K562 (cell line): Measurements from ENCODE around the gene PSMB11. TPM values are rescaled to one million over a fixed set of nuclear protein-coding genes. Genes with fewer than 3 reads are reported as not detected.

Experiments
- CBX5 ChIP-seq: IDR thresholded peaks from 2 replicates; pipeline ENCODE4 v1.6.1; 2014; ENCODE audit warnings: low read depth, borderline replicate concordance
- ELF4 ChIP-seq: fragments of 450-650 bp; formaldehyde crosslinking; IDR thresholded peaks from 2 replicates; pipeline ENCODE4 v1.4.0; 2022; ENCODE audit warnings: missing genetic modification characterization
- FOXA3 ChIP-seq, 2 experiments: fragments of 450-650 bp in 1 of 2; sonication (generic) in 1 of 2; formaldehyde crosslinking; IDR thresholded peaks in 1 of 2; conservative IDR thresholded peaks in 1 of 2; 2 replicates each; pipeline versions ENCODE4 v1.4.0 to v1.8.0; 2020 to 2022; ENCODE audit warnings: mild to moderate bottlenecking in 2 of 2, missing genetic modification reagents in 1 of 2
- GTF2E2 ChIP-seq: fragments of 200-800 bp; sonication (Bioruptor generic); IDR thresholded peaks from 2 replicates; pipeline ENCODE4 v1.6.1; 2016; ENCODE audit warnings: missing genetic modification characterization, missing compliant biosample characterization
- HSF4 ChIP-seq: fragments of 250-450 bp; sonication (Bioruptor Pico); IDR thresholded peaks from 2 replicates; pipeline ENCODE4 v2.1.2; 2022; ENCODE audit warnings: mild to moderate bottlenecking, moderate library complexity, borderline replicate concordance
- LARP7 ChIP-seq: fragments of 450-650 bp; IDR thresholded peaks from 2 replicates; pipeline ENCODE4 v1.6.1; 2016
- POU5F1 ChIP-seq: fragments of 150-350 bp; IDR thresholded peaks from 2 replicates; pipeline ENCODE4 v1.6.1; 2014; ENCODE audit warnings: borderline replicate concordance, low read length, low read depth, mild to moderate bottlenecking; ENCODE audit not compliant: partially characterized antibody
- SMAD4 ChIP-seq: fragments of 250-450 bp; sonication (Bioruptor Pico); conservative IDR thresholded peaks from 2 replicates; pipeline ENCODE4 v1.8.0; 2021; ENCODE audit warnings: inconsistent platforms, mild to moderate bottlenecking, moderate library complexity
- SMARCA4 ChIP-seq: fragments of 450-650 bp; IDR thresholded peaks from 2 replicates; pipeline ENCODE4 v1.6.1; 2016
- polyA plus RNA-seq, 8 experiments: library from polyadenylated mRNA; depleted of rRNA in 4 of 8; stranded (reverse) in 5 of 8; unstranded in 3 of 8; fragments of >200 nt; fragmentation: Nextera tagmentation in 2 of 8; fragmentation: Illumina TruSeq in 1 of 8; extraction: Ambion mirVana in 2 of 8; extraction: Trizol in 1 of 8; gene quantifications; 2 replicates each; pipeline versions ENCODE4 v1.2.1 to v1.2.3, GENCODE V29; 2011 to 2014; ENCODE audit warnings: inconsistent platforms in 1 of 8, missing spikeins in 1 of 8
- total RNA-seq, 7 experiments: library from RNA; depleted of rRNA in 6 of 7; stranded (reverse); fragments of >200 nt in 6 of 7; fragmentation: Illumina TruSeq in 2 of 7; extraction: Trizol in 2 of 7; gene quantifications; 2 replicates each; pipeline versions ENCODE4 v1.2.1 to v1.2.3, GENCODE V29; 2011 to 2021; ENCODE audit warnings: low replicate concordance in 1 of 7
- TF ChIP-seq, protein P1 (sequence below), 2 experiments: IDR thresholded peaks; 2 replicates each; pipeline ENCODE4 v1.6.1; 2012; ENCODE audit warnings: improper control_type of control experiment in 2 of 2, low read depth in 2 of 2, low read length in 2 of 2, borderline replicate concordance in 1 of 2

The PSMB11 gene
- total and polyA plus RNA-seq, 9 of the 15 experiments (the other 6 are each of a cell fraction or from before 2014, with no cell fraction given) = not detected

DNA sequence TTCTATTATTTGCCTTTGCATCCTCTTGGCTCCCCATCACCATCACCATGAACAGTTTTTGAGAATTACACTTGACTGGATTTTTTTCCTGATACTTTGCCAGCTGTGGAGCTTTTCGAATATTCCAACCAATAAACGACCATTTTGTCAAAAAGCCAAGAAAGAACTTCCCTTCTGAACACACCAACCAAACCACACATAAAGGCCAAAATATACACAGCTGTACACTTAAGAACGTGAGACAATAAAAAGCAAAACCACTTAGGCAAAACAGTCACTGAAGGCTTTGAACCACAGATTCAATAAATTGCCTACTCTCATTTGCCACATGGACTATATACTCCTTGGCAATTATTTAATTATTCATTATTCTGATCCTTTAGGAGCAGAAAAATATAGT, 33.2 kb upstream of the PSMB11 start (continued):
- TF ChIP-seq FOXA3 (CRISPR knock-in tag; conservative IDR thresholded peaks at IDR 0.05 in 1 of 2, IDR thresholded peaks at IDR 0.05 in 1 of 2) (0 out of 4 replicates have a peak, but pooled peaks of 1 of the 2 experiments have one; percentile 5), SMARCA4 (no peak), LARP7 (no peak), GTF2E2 (0 out of 2 replicates have a peak, but pooled peaks have one; percentile 4), HSF4 (CRISPR knock-in tag) (no peak), POU5F1 (no peak), ELF4 (CRISPR knock-in tag) (no peak), SMAD4 (no peak), CBX5 (no peak)
- TF ChIP-seq, protein P1, sequence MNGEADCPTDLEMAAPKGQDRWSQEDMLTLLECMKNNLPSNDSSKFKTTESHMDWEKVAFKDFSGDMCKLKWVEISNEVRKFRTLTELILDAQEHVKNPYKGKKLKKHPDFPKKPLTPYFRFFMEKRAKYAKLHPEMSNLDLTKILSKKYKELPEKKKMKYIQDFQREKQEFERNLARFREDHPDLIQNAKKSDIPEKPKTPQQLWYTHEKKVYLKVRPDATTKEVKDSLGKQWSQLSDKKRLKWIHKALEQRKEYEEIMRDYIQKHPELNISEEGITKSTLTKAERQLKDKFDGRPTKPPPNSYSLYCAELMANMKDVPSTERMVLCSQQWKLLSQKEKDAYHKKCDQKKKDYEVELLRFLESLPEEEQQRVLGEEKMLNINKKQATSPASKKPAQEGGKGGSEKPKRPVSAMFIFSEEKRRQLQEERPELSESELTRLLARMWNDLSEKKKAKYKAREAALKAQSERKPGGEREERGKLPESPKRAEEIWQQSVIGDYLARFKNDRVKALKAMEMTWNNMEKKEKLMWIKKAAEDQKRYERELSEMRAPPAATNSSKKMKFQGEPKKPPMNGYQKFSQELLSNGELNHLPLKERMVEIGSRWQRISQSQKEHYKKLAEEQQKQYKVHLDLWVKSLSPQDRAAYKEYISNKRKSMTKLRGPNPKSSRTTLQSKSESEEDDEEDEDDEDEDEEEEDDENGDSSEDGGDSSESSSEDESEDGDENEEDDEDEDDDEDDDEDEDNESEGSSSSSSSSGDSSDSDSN (IDR thresholded peaks at IDR 0.05; ENCODE audit: borderline replicate concordance in 1 of 2, low read depth in 2 of 2, low read length in 2 of 2) = no peak
